Peyer's patch (tissue), 4 donors: ENCODE data around the gene FAM193A.
"Not testable (repeated sequence)": the region's sequence is repeated elsewhere in the genome, so short reads cannot be mapped to it uniquely, and the experiment has no call there.

Experiments used
- POLR2A ChIP-seq, 2 donors: fragments of 450-650 bp; IDR thresholded peaks; one replicate each; pipeline ENCODE4 v1.5.1; 2017; ENCODE audit warnings: antibody characterized with exemption in 2 of 2, mild to moderate bottlenecking in 2 of 2, moderate library complexity in 2 of 2
- TF ChIP-seq, protein P1 (sequence below), 6 experiments: fragments of 450-650 bp in 4 of 6; fragments of 200-600 bp in 2 of 6; sonication (generic) in 1 of 6; IDR thresholded peaks; one replicate each; pipeline ENCODE4 v1.5.1; 2017 to 2019; ENCODE audit warnings: antibody characterized with exemption in 6 of 6, mild to moderate bottlenecking in 3 of 6, moderate library complexity in 1 of 6

DNA sequence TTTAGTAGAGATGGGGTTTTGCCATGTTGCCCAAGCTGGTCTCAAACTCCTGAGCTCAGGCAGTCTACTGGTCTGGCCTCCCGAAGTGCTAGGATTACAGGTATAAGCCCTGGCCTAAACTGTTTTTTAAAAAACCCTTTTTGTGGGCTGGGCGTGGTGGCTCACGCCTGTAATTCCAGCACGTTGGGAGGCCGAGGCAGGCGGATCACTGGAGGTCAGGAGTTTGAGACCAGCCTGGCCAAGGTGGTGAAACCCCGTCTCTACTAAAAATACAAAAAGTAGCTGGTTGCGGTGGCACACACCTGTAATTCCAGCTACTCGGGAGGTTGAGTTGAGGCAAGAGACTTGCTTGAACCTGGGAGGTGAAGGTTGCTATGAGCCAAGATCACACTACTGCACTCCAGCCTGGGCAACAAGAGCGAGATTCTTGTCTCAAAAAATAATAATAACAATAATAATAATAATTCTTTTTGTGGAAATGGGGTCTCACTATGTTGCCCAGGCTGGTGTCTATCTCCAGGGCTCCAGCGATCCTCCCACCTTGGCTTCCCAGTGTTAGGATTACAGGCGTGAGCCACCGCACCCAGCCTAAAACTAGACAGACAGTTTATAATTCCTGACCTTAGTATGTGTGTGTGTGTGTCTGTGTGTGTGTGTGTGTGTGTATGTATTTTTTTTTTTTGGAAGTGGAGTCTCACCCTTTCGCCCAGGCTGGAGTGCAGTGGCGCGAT is 10.7 kb downstream of the FAM193A start:
- TF ChIP-seq, protein P1, sequence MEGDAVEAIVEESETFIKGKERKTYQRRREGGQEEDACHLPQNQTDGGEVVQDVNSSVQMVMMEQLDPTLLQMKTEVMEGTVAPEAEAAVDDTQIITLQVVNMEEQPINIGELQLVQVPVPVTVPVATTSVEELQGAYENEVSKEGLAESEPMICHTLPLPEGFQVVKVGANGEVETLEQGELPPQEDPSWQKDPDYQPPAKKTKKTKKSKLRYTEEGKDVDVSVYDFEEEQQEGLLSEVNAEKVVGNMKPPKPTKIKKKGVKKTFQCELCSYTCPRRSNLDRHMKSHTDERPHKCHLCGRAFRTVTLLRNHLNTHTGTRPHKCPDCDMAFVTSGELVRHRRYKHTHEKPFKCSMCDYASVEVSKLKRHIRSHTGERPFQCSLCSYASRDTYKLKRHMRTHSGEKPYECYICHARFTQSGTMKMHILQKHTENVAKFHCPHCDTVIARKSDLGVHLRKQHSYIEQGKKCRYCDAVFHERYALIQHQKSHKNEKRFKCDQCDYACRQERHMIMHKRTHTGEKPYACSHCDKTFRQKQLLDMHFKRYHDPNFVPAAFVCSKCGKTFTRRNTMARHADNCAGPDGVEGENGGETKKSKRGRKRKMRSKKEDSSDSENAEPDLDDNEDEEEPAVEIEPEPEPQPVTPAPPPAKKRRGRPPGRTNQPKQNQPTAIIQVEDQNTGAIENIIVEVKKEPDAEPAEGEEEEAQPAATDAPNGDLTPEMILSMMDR (IDR thresholded peaks at IDR 0.05): not testable (repeated sequence)
- not testable (repeated sequence) for TF ChIP-seq POLR2A (IDR thresholded peaks at IDR 0.05)
